ENCODE measurements around the gene FARP2.
"Not testable (repeated sequence)": the region's sequence is repeated elsewhere in the genome, so short reads cannot be mapped to it uniquely, and the experiment has no call there.

The FARP2 gene

GRCh38 chr2:241505781-241506201 lies 149.7 kb downstream of the FARP2 start:
- Histone ChIP-seq H4K20me1 (peaks cover 63 to 72% (median 68%) of the 10 kb centered on the region in 11 experiments), H3K4me1 (peaks cover 28 to 38% (median 34%) of the 10 kb centered on the region in 10 experiments), H3K9me3 (replicated peaks in 1 of 11) (no peaks in the 10 kb centered on the region), H3K4me3 (no peak overlapping the region), H3K9ac (peak overlapping the region in 9 of 11 experiments; percentile 3 to 89 (median 28); a peak in 8 of 22 replicates), H3K27me3 (no peaks in the 10 kb centered on the region), H3K27ac (no peak overlapping the region), H3K4me2 (peak overlapping the region; percentile 92 to 100 (median 98); a peak in 18 of 22 replicates), H3K36me3 (peaks cover 16 to 48% (median 41%) of the 10 kb centered on the region in 11 experiments)
- TF ChIP-seq Cebpa-rat (IDR thresholded peaks at IDR 0.05), result no peak

GRCh38 chr2:241506317-241506716 lies 150.2 kb downstream of the FARP2 start:
- Histone ChIP-seq H3K9ac (peak overlapping the region in 7 of 11 experiments; percentile 3 to 94 (median 89); a peak in 9 of 22 replicates), H3K4me1 (peaks cover 28 to 38% (median 34%) of the 10 kb centered on the region in 10 experiments), H3K4me3 (peak overlapping the region in 6 of 10 experiments; percentile 86 to 95 (median 93); a peak in 6 of 20 replicates)

GRCh38 chr2:241506793-241507429 lies 150.8 kb downstream of the FARP2 start:
- Histone ChIP-seq H3K4me3 (peak overlapping the region; percentile 81 to 96 (median 91)), H3K9me3 (replicated peaks in 1 of 11) (no peaks in the 10 kb centered on the region), H4K20me1 (peaks cover 52 to 61% (median 57%) of the 10 kb centered on the region in 11 experiments), H3K4me1 (peaks cover 28 to 38% (median 34%) of the 10 kb centered on the region in 10 experiments), H3K4me2 (peak overlapping the region; percentile 92 to 100 (median 98)), H3K27ac (peak overlapping the region in 9 of 11 experiments; percentile 79 to 90 (median 84); a peak in 16 of 22 replicates), H3K36me3 (peaks cover 6 to 37% (median 30%) of the 10 kb centered on the region in 11 experiments; a peak in 21 of 22 replicates), H3K9ac (peak overlapping the region; percentile 75 to 94 (median 87)), H3K27me3 (no peaks in the 10 kb centered on the region)
- TF ChIP-seq Cebpa-rat (IDR thresholded peaks at IDR 0.05), result no peak

More at GRCh38 chr2:241506317-241506716, 150.2 kb downstream of the FARP2 start:
- H3K27me3 ChIP-seq; H3K9me3 ChIP-seq (replicated peaks in 1 of 11); H3K27ac ChIP-seq: not testable (repeated sequence)
- peaks cover 58 to 67% (median 63%) of the 10 kb centered on the region in 11 experiments for H4K20me1 ChIP-seq
- H3K36me3 ChIP-seq, result peaks cover 11 to 43% (median 36%) of the 10 kb centered on the region in 11 experiments
- peak overlapping the region; percentile 92 to 100 (median 98) for H3K4me2 ChIP-seq

GRCh38 chr2:241507430-241508239 lies 151.6 kb downstream of the FARP2 start:
- peaks cover 6 to 30% (median 22%) of the 10 kb centered on the region in 11 experiments; a peak in 21 of 22 replicates for H3K36me3 ChIP-seq
- no peaks in the 10 kb centered on the region for H3K27me3 ChIP-seq
- no peak for TF ChIP-seq Cebpa-rat (IDR thresholded peaks at IDR 0.05)
- peaks cover 28 to 38% (median 34%) of the 10 kb centered on the region in 10 experiments for H3K4me1 ChIP-seq
- peak overlapping the region; percentile 59 to 90 (median 84) for H3K27ac ChIP-seq
- no peaks in the 10 kb centered on the region for H3K9me3 ChIP-seq (replicated peaks in 1 of 11)
- peaks cover 45 to 54% (median 50%) of the 10 kb centered on the region in 11 experiments for H4K20me1 ChIP-seq
- peak overlapping the region; percentile 92 to 100 (median 98) for H3K4me2 ChIP-seq
- peak overlapping the region; percentile 81 to 96 (median 91) for H3K4me3 ChIP-seq
- peak overlapping the region; percentile 75 to 94 (median 87) for H3K9ac ChIP-seq

- no peak for TF ChIP-seq Cebpa-rat (IDR thresholded peaks at IDR 0.05)
- Histone ChIP-seq H3K36me3 (peaks cover 6 to 28% (median 20%) of the 10 kb centered on the region in 11 experiments; a peak in 20 of 22 replicates), H3K27me3 (no peaks in the 10 kb centered on the region), H3K9ac (peak within 1 kb of the TSS; percentile 75 to 94 (median 87)), H4K20me1 (peaks cover 42 to 46% (median 44%) of the 10 kb centered on the region in 11 experiments), H3K27ac (peak within 1 kb of the TSS; percentile 79 to 90 (median 84)), H3K4me2 (peak within 1 kb of the TSS; percentile 92 to 100 (median 98)), H3K9me3 (replicated peaks in 1 of 11) (no peaks in the 10 kb centered on the region), H3K4me3 (peak within 1 kb of the TSS; percentile 81 to 96 (median 91)), H3K4me1 (peaks cover 28 to 38% (median 34%) of the 10 kb centered on the region in 10 experiments)
These were observed 152.4 kb downstream of the FARP2 start, which contains the start of gene STK25 for GRCh38 chr2:241508240-241509154. TSS of gene STK25 (minus strand) at chr2:241508584. CDS start at chr2:241508035, 549 bp downstream.

GRCh38 chr2:241509155-241509784 lies 153.2 kb downstream of the FARP2 start:
- H3K4me3 ChIP-seq, result peak overlapping the region; percentile 81 to 96 (median 91)
- peak overlapping the region; percentile 75 to 94 (median 87) for H3K9ac ChIP-seq
- TF ChIP-seq Cebpa-rat (IDR thresholded peaks at IDR 0.05), result no peak

GRCh38 chr2:241511091-241511741 lies 155.1 kb downstream of the FARP2 start:
- Histone ChIP-seq H3K9me3 (replicated peaks in 1 of 11) (no peaks in the 10 kb centered on the region), H3K27me3 (no peaks in the 10 kb centered on the region), H3K4me1 (peaks cover 20 to 26% (median 23%) of the 10 kb centered on the region in 10 experiments), H3K36me3 (peaks cover 0 to 5% (median 0%) of the 10 kb centered on the region in 11 experiments; a peak in 4 of 22 replicates), H3K4me2 (no peak overlapping the region), H4K20me1 (peaks cover 15 to 18% (median 17%) of the 10 kb centered on the region in 11 experiments; a peak in 21 of 22 replicates), H3K9ac (no peak overlapping the region), H3K4me3 (no peak overlapping the region), H3K27ac (no peak overlapping the region)
- no peak for TF ChIP-seq Cebpa-rat (IDR thresholded peaks at IDR 0.05)

More at GRCh38 chr2:241509155-241509784, 153.2 kb downstream of the FARP2 start:
- H3K9me3 ChIP-seq (replicated peaks in 1 of 11), result no peaks in the 10 kb centered on the region
- peaks cover 34 to 38% (median 37%) of the 10 kb centered on the region in 11 experiments for H4K20me1 ChIP-seq
- H3K4me1 ChIP-seq, result peaks cover 28 to 38% (median 34%) of the 10 kb centered on the region in 10 experiments
- H3K36me3 ChIP-seq, result peaks cover 0 to 21% (median 13%) of the 10 kb centered on the region in 11 experiments; a peak in 19 of 22 replicates
- no peaks in the 10 kb centered on the region for H3K27me3 ChIP-seq
- peak overlapping the region; percentile 79 to 90 (median 84) for H3K27ac ChIP-seq
- peak overlapping the region; percentile 74 to 98 (median 89) for H3K4me2 ChIP-seq

All from BLaER1 treated with 17β-estradiol and CSF1 and Interleukin-3, amounts not matched to agents 10 nM and 100 nM (cell line).